BJ (cell line): ENCODE results near the gene TEAD3. TPM values are rescaled to one million over a fixed set of nuclear protein-coding genes. Genes with fewer than 3 reads are reported as not detected.

ENCODE experiments used
- CTCF ChIA-PET: fragments of 350-600 bp; formaldehyde crosslinking; extraction: SDS; loops from one replicate; lab custom pipeline; 2021; ENCODE audit warnings: antibody characterized with exemption, inconsistent platforms; lab: Yijun Ruan, JAX
- POLR2A ChIA-PET: fragments of 300-600 bp; sonication (Branson Sonifier 250); formaldehyde crosslinking; extraction: SDS; loops from one replicate; lab custom pipeline; 2021; ENCODE audit warnings: antibody characterized with exemption; lab: Charles Lee
- DNase-seq: peaks from one replicate; pipeline ENCODE4 v3.0.0-alpha.2; 2011; ENCODE audit warnings: low read depth
- H3K27me3 ChIP-seq: 2 replicates; pipeline ENCODE4 v1.6.0; 2011; ENCODE audit warnings: low read length; ENCODE audit not compliant: control insufficient read depth, insufficient read depth
- H3K36me3 ChIP-seq: 2 replicates; pipeline ENCODE4 v1.5.1; 2011; ENCODE audit warnings: low read length; ENCODE audit not compliant: control insufficient read depth, insufficient read depth
- H3K4me3 ChIP-seq: 2 replicates; pipeline ENCODE4 v1.5.1; 2011; ENCODE audit warnings: low read depth, mild to moderate bottlenecking, control low read depth, low read length
- polyA plus RNA-seq: library from polyadenylated mRNA; depleted of rRNA; stranded (reverse); fragments of >200 nt; gene quantifications from 2 replicates; pipeline ENCODE4 v1.2.3, GENCODE V29; 2011
- TF ChIP-seq, protein P1 (sequence below): IDR thresholded peaks from 2 replicates; pipeline ENCODE4 v1.5.1; 2011; ENCODE audit warnings: low read depth, mild to moderate bottlenecking, control low read depth, inconsistent platforms, low read length, moderate library complexity; ENCODE audit not compliant: insufficient read depth

The TEAD3 gene
- polyA plus RNA-seq, 1 experiment, result 40.6 TPM

- DNase-seq, result no peak
- ChIA-PET CTCF (interaction anchor here (1.4 kb wide), 1 partner anchor 24 kb away, joined by 5 read pairs; no protein-coding TSS in a partner anchor), POLR2A (interaction anchor here (0.6 kb wide), 1 partner anchor 8 kb away, joined by 11 read pairs; no protein-coding TSS in a partner anchor)
- Histone ChIP-seq H3K27me3 (no peaks in the 10 kb centered on the region), H3K4me3 (no peak overlapping the region), H3K36me3 (peaks cover 37% of the 10 kb centered on the region)
- TF ChIP-seq, protein P1, sequence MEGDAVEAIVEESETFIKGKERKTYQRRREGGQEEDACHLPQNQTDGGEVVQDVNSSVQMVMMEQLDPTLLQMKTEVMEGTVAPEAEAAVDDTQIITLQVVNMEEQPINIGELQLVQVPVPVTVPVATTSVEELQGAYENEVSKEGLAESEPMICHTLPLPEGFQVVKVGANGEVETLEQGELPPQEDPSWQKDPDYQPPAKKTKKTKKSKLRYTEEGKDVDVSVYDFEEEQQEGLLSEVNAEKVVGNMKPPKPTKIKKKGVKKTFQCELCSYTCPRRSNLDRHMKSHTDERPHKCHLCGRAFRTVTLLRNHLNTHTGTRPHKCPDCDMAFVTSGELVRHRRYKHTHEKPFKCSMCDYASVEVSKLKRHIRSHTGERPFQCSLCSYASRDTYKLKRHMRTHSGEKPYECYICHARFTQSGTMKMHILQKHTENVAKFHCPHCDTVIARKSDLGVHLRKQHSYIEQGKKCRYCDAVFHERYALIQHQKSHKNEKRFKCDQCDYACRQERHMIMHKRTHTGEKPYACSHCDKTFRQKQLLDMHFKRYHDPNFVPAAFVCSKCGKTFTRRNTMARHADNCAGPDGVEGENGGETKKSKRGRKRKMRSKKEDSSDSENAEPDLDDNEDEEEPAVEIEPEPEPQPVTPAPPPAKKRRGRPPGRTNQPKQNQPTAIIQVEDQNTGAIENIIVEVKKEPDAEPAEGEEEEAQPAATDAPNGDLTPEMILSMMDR, result no peak
Measured at GRCh38 chr6:35473850-35474130, 23.1 kb downstream of the TEAD3 start.

DNA sequence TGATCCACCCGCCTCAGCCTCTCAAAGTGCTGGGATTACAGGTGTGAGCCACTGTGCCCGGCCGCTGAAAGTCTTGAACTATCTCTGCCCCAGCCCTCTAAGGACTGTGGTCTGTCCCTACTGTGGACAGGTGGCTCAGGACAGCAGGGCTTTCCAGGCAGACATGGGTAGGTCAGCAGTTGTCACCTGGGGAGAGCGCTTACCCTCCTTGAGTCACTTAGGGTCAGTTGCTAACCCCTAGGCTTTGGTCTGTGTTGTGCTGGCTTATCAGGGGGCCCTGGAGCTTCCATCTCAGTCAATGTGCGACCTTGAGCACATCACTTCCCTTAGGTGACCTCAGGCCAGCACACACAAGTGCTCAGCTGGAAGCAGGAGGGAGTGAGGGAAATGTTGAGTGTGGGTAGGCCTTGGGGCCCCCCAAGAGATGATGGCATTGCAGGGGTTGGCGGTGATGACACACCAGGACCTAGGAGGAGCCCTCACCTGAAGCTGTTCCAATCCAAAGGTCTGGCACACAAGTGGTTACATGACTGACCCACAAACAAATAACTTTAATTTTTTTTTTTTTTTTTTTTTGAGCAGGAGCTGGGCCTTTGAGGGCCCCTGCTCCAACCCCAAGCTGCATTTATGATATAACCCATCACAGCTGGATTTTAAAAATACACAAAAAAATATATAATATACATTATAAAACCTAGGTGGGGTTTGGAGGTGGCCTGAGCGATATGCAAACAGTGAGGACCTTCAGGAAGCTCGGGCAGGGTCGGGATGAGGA is 23.6 kb downstream of the TEAD3 start:
- Histone ChIP-seq H3K36me3 (peaks cover 34% of the 10 kb centered on the region), H3K4me3 (no peak overlapping the region), H3K27me3 (no peaks in the 10 kb centered on the region)
- ChIA-PET POLR2A (interaction anchor here (0.5 to 0.6 kb wide), 2 partner anchors 9 to 421 kb away, joined by 5 to 11 read pairs; no protein-coding TSS in a partner anchor), CTCF (interaction anchor here (0.8 to 1.8 kb wide), 3 partner anchors 10 to 49 kb away, joined by 3 to 5 read pairs (median 4); no protein-coding TSS in a partner anchor)
- TF ChIP-seq, protein P1, result no peak
- DNase-seq, result no peak

GRCh38 chr6:35471836-35472345 is 25.0 kb downstream of the TEAD3 start:
- peaks cover 28% of the 10 kb centered on the region for H3K36me3 ChIP-seq
- H3K4me3 ChIP-seq, result no peak overlapping the region
- DNase-seq, result no peak
- TF ChIP-seq, protein P1, result no peak
- no peaks in the 10 kb centered on the region for H3K27me3 ChIP-seq
- POLR2A ChIA-PET, result interaction anchor here (0.6 kb wide), 1 partner anchor 70 kb away, joined by 3 read pairs; no protein-coding TSS in a partner anchor
- CTCF ChIA-PET, result interaction anchor here (0.8 to 1.8 kb wide), 5 partner anchors 8 to 129 kb away, joined by 3 read pairs; no protein-coding TSS in a partner anchor

- Histone ChIP-seq H3K4me3 (no peak overlapping the region), H3K27me3 (no peaks in the 10 kb centered on the region), H3K36me3 (peaks cover 28% of the 10 kb centered on the region)
- TF ChIP-seq, protein P1, result no peak
- no peak for DNase-seq
- ChIA-PET POLR2A (interaction anchor here (0.6 kb wide), 1 partner anchor 18 kb away, joined by 4 read pairs; no protein-coding TSS in a partner anchor), CTCF (interaction anchor here (0.5 to 1.1 kb wide), 2 partner anchors 11 to 19 kb away, joined by 3 read pairs; no protein-coding TSS in a partner anchor)
Measured at GRCh38 chr6:35470663-35471120, 26.2 kb downstream of the TEAD3 start.
